ENCODE data around the gene MED17. TPM values are rescaled to one million over a fixed set of nuclear protein-coding genes. Genes with fewer than 3 reads are reported as not detected.
"Not testable (repeated sequence)": the region's sequence is repeated elsewhere in the genome, so short reads cannot be mapped to it uniquely, and the experiment has no call there.

MED17 gene
- total and polyA plus RNA-seq, 2 donors = 19.7 to 41.9 TPM

DNA sequence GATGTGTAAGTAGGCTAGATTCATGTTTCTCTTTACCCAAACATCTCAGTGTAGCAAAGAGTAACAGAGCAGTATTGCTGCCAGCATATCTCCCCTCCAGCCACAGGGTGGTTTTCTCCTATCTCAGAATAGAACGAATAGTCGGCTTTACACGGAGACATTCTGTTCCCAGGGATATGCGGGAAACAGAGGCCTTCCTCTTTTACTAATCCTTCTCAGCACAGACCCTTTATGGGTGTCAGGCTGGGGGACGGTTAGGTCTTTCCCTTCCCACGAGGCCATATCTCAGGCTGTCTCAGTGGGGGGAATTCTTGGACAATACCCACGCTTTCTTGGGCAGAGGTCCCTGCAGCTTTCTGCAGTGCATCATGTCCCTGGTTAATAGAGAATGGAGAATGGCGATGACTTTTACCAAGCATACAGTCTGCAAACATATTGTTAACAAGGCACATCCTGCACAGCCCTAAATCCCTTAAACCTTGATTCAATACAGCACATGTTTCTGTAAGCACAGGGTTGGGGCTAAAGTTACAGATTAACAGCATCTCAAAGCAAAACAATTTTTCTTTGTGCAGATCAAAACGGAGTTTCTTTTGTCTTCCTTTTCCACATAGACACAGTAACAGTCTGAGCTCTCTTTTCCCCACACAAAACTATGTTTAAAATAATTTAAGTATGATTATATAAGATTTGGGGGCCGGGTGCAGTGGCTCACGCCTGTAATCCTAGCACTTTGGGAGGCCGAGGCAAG, 38.9 kb upstream of the MED17 start:
- H3K27ac ChIP-seq (ENCODE audit: low read depth); H3K4me1 ChIP-seq (ENCODE audit: insufficient read depth); DNase-seq (ENCODE audit: extremely low spot score); H3K36me3 ChIP-seq (ENCODE audit: insufficient read depth); H3K4me3 ChIP-seq (ENCODE audit: low read depth, low read length): not testable (repeated sequence)
- WGBS = 22% methylated on average over 12 of the region's 12 CpGs

GRCh38 chr11:93746101-93746500, 38.0 kb upstream of the MED17 start:
- no peak for DNase-seq (ENCODE audit: extremely low spot score)
- Histone ChIP-seq H3K27ac (ENCODE audit: low read depth) (no peak overlapping the region), H3K4me3 (ENCODE audit: low read depth, low read length) (no peak overlapping the region), H3K4me1 (ENCODE audit: insufficient read depth) (no peaks in the 10 kb centered on the region), H3K36me3 (ENCODE audit: insufficient read depth) (no peaks in the 10 kb centered on the region)
- WGBS = 76% methylated on average over 2 of the region's 2 CpGs

DNA sequence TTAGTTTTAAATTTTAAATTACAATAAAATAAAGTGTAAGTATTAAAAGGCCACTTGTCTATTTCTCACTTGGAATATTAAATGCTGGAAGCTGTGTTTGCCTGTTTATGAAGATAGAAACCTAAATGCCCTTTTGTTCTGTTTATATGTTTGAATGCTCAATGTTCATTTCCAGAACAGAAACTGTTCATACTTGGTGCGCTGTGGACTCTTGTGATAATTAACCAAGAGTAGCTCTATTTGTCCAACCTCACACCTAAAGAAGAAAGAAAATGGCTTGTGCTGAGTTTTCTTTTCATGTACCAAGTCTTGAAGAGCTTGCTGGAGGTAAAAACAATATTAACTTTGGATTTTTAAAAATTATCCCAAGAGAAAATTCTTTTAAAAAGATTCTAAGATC, 37.0 kb upstream of the MED17 start:
- Histone ChIP-seq H3K4me1 (ENCODE audit: insufficient read depth) (no peaks in the 10 kb centered on the region), H3K27ac (ENCODE audit: low read depth) (no peak overlapping the region), H3K36me3 (ENCODE audit: insufficient read depth) (no peaks in the 10 kb centered on the region), H3K4me3 (ENCODE audit: low read depth, low read length) (no peak overlapping the region)
- WGBS = 93% methylated on average over 1 of the region's 1 CpG
- DNase-seq (ENCODE audit: extremely low spot score) = no peak

DNA sequence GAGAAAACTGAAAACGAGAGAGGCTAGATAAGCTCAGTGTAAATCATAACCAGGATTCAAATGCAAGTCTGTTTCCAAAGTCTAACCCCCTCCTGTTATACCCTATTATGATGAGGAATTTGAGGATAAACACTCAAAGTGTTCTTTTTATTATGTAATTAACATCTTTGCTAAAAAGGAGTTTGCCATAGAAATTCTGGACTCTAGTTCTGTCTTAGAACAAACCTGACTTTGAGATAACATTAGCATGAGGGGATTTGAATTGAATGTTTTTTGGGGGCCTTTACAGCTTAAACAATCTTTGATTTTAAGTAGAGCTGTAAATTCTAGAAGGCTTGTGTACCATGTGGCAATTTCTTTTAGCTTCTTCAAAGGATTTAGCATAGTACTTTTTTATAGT, 33.1 kb upstream of the MED17 start:
- Histone ChIP-seq H3K4me3 (ENCODE audit: low read depth, low read length) (no peak overlapping the region), H3K27ac (ENCODE audit: low read depth) (no peak overlapping the region), H3K36me3 (ENCODE audit: insufficient read depth) (no peaks in the 10 kb centered on the region), H3K4me1 (ENCODE audit: insufficient read depth) (no peaks in the 10 kb centered on the region)
- 60% methylated on average over 1 of the region's 1 CpG for WGBS
- no peak for DNase-seq (ENCODE audit: extremely low spot score)

- no peak overlapping the region for H3K4me3 ChIP-seq (ENCODE audit: low read depth, low read length)
- H3K27ac ChIP-seq (ENCODE audit: low read depth) = no peak overlapping the region
- no peak for DNase-seq (ENCODE audit: extremely low spot score)
- H3K4me1 ChIP-seq (ENCODE audit: insufficient read depth) = no peaks in the 10 kb centered on the region
- WGBS = 99% methylated on average over 2 of the region's 2 CpGs
- H3K36me3 ChIP-seq (ENCODE audit: insufficient read depth) = peaks cover 3% of the 10 kb centered on the region
Measured at GRCh38 chr11:93753241-93753640, 30.8 kb upstream of the MED17 start.

- DNase-seq (ENCODE audit: extremely low spot score) = no peak
Measured at GRCh38 chr11:93756748-93757147, 27.3 kb upstream of the MED17 start.

GRCh38 chr11:93757301-93757700, 26.8 kb upstream of the MED17 start:
- Histone ChIP-seq H3K4me3 (ENCODE audit: low read depth, low read length) (no peak overlapping the region), H3K4me1 (ENCODE audit: insufficient read depth) (no peaks in the 10 kb centered on the region), H3K36me3 (ENCODE audit: insufficient read depth) (peaks cover 11% of the 10 kb centered on the region), H3K27ac (ENCODE audit: low read depth) (peak overlapping the region; percentile 23)
- 87% methylated on average over 3 of the region's 3 CpGs for WGBS
- no peak for DNase-seq (ENCODE audit: extremely low spot score)

More at GRCh38 chr11:93756748-93757147, 27.3 kb upstream of the MED17 start:
- Histone ChIP-seq H3K36me3 (ENCODE audit: insufficient read depth) (peaks cover 11% of the 10 kb centered on the region), H3K4me1 (ENCODE audit: insufficient read depth) (no peaks in the 10 kb centered on the region), H3K4me3 (ENCODE audit: low read depth, low read length) (no peak overlapping the region), H3K27ac (ENCODE audit: low read depth) (no peak overlapping the region)
- WGBS = 83% methylated on average over 3 of the region's 3 CpGs

DNA sequence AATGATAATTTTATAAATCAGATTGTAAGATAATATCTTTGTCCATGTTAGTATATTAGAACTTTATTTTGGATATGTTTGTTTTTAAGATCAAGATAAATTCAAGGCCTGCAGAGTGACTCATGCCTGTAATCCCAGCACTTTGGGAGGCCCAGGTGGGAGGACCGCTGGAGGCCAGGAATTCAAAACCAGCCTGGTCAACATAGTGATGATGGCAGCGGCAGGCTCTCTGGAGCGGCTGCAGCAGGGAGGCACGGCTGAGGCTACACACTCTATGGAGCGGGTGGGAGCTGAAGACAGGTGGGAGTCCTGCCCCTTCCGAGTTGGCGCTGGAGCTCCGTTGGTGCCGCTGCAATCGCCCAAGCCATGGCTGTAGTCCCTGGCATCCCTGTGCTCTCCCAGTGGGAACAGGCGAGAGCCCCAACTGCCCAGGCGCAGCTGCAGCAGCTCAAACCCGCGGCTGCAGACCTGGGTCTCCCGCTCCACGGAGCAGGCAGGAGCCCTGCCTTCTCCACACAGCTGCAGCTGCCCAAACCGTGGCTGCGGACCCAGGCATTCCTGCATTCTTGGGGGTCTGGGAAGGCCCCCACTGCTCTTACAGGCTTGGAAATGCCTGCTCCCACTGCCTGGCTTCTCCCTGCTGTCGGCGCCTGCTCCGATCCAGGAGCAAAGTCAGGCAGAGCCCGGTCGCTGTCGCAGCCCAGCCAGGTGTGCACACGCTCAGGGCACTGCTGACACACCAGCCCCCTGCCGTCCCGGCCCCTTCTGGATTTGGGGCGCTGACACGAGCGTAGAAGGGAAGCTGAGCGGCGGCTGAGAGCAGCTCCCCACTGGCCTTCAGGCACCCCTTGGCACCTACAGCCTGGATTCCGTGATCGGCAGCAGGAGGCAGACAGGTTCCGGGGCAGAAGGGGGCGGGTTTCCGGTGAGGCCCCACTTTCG, 25.9 kb upstream of the MED17 start:
- Histone ChIP-seq H3K36me3 (ENCODE audit: insufficient read depth) (peaks cover 11% of the 10 kb centered on the region), H3K4me3 (ENCODE audit: low read depth, low read length) (no peak overlapping the region), H3K27ac (ENCODE audit: low read depth) (no peak overlapping the region), H3K4me1 (ENCODE audit: insufficient read depth) (no peaks in the 10 kb centered on the region)
- WGBS = 97% methylated on average over 38 of the region's 38 CpGs
- DNase-seq (ENCODE audit: extremely low spot score) = no peak

GRCh38 chr11:93759123-93759522, 25.0 kb upstream of the MED17 start:
- DNase-seq (ENCODE audit: extremely low spot score); H3K27ac ChIP-seq (ENCODE audit: low read depth); H3K4me3 ChIP-seq (ENCODE audit: low read depth, low read length); H3K4me1 ChIP-seq (ENCODE audit: insufficient read depth): not testable (repeated sequence)
- peaks cover 11% of the 10 kb centered on the region for H3K36me3 ChIP-seq (ENCODE audit: insufficient read depth)
- 76% methylated on average over 4 of the region's 4 CpGs for whole genome bisulfite sequencing

DNA sequence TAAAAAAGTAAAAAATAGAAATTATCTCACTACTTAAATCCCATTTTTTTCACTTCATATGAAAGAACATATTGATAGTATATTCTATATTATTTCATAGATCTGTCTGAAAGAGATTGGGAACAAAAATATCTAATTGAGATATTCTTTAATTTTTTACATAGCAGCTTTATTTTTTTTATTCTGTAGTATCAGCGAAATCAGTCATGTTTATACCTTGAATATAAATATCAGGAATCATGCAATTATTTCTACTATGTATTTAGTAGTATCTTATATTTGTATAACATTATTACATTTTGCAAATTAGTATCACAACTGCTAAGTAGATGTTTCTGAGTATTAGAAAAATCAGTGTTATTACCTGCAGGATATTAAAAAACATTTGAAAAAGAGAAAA, 22.2 kb upstream of the MED17 start:
- WGBS = 93% methylated on average over 1 of the region's 1 CpG
- Histone ChIP-seq H3K4me1 (ENCODE audit: insufficient read depth) (no peaks in the 10 kb centered on the region), H3K36me3 (ENCODE audit: insufficient read depth) (peaks cover 11% of the 10 kb centered on the region), H3K4me3 (ENCODE audit: low read depth, low read length) (no peak overlapping the region), H3K27ac (ENCODE audit: low read depth) (no peak overlapping the region)
- DNase-seq (ENCODE audit: extremely low spot score) = no peak

GRCh38 chr11:93765551-93765950, 18.5 kb upstream of the MED17 start:
- Histone ChIP-seq H3K4me3 (ENCODE audit: low read depth, low read length) (no peak overlapping the region), H3K27ac (ENCODE audit: low read depth) (no peak overlapping the region), H3K4me1 (ENCODE audit: insufficient read depth) (no peaks in the 10 kb centered on the region), H3K36me3 (ENCODE audit: insufficient read depth) (peaks cover 2% of the 10 kb centered on the region)
- 57% methylated on average over 2 of the region's 2 CpGs for WGBS
- DNase-seq (ENCODE audit: extremely low spot score) = no peak

GRCh38 chr11:93766504-93766903, 17.6 kb upstream of the MED17 start:
- H3K4me1 ChIP-seq (ENCODE audit: insufficient read depth) = no peaks in the 10 kb centered on the region
- WGBS = 79% methylated on average over 5 of the region's 5 CpGs
- H3K36me3 ChIP-seq (ENCODE audit: insufficient read depth) = peaks cover 2% of the 10 kb centered on the region
- no peak for DNase-seq (ENCODE audit: extremely low spot score)
- no peak overlapping the region for H3K27ac ChIP-seq (ENCODE audit: low read depth)
- no peak overlapping the region for H3K4me3 ChIP-seq (ENCODE audit: low read depth, low read length)

DNA sequence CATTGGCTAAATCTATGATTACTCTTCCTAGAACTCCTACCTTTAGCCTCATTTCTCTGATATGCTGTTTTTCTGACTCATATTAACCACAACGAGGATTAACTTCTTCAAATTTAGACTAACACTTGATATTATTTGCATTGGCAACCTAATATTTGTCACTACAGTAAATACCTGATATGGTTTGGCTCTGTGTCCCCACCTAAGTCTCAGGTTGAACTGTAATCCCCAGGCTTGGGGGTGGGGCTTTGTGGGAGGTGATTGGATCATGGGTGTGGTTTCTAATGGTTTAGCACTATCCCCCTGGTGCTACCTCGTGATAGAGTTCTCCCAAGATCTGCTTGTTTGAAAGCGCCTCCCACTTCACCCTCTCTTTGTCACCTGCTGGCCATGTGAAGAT, 17.1 kb upstream of the MED17 start:
- Histone ChIP-seq H3K36me3 (ENCODE audit: insufficient read depth) (no peaks in the 10 kb centered on the region), H3K27ac (ENCODE audit: low read depth) (no peak overlapping the region), H3K4me1 (ENCODE audit: insufficient read depth) (no peaks in the 10 kb centered on the region), H3K4me3 (ENCODE audit: low read depth, low read length) (no peak overlapping the region)
- DNase-seq (ENCODE audit: extremely low spot score) = no peak
- WGBS = 92% methylated on average over 3 of the region's 3 CpGs

- Histone ChIP-seq H3K36me3 (ENCODE audit: insufficient read depth) (no peaks in the 10 kb centered on the region), H3K4me1 (ENCODE audit: insufficient read depth) (no peaks in the 10 kb centered on the region), H3K27ac (ENCODE audit: low read depth) (no peak overlapping the region), H3K4me3 (ENCODE audit: low read depth, low read length) (no peak overlapping the region)
- WGBS = 48% methylated on average over 1 of the region's 1 CpG
- no peak for DNase-seq (ENCODE audit: extremely low spot score)
Measured at GRCh38 chr11:93770160-93770559, 13.9 kb upstream of the MED17 start.

All from urinary bladder (tissue), 4 donors.